ENCODE results near the gene PLA2G4B.

PLA2G4B gene

DNA sequence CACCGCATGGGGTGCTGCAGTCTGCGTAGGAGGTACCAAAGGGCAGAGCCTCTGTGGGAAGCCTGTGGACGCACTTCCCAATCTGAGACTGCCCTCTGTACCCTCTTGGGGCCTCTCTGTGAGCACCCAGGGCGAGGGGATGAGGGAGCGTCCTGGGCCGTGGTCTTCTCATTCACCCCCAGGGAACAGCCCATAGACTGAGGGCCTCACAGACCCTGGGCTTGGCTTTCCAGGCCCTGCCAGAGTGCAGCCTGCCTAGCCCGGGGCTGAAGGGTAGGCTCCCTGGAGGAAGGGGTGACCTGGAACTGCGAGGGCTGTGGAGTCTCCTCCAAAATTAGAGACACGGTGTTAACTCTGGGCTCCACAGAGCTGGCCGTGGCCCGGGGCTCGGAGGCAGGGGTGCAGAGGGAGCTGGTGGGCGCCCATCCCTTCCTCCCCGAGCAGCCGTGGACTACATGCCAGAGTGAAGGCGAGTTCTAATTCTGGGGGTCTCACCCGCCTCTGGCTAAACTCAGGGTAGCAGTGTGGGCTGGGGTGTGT lies 55.7 kb downstream of the PLA2G4B start:
- no peak overlapping the region for H3K4me3 ChIP-seq (ENCODE audit: low read length)
- TF ChIP-seq, protein P1, sequence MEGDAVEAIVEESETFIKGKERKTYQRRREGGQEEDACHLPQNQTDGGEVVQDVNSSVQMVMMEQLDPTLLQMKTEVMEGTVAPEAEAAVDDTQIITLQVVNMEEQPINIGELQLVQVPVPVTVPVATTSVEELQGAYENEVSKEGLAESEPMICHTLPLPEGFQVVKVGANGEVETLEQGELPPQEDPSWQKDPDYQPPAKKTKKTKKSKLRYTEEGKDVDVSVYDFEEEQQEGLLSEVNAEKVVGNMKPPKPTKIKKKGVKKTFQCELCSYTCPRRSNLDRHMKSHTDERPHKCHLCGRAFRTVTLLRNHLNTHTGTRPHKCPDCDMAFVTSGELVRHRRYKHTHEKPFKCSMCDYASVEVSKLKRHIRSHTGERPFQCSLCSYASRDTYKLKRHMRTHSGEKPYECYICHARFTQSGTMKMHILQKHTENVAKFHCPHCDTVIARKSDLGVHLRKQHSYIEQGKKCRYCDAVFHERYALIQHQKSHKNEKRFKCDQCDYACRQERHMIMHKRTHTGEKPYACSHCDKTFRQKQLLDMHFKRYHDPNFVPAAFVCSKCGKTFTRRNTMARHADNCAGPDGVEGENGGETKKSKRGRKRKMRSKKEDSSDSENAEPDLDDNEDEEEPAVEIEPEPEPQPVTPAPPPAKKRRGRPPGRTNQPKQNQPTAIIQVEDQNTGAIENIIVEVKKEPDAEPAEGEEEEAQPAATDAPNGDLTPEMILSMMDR (IDR thresholded peaks at IDR 0.05; ENCODE audit: insufficient read depth, low read depth, low read length, missing control alignments) = no peak
- no peak for DNase-seq (ENCODE audit: low read depth)

DNA sequence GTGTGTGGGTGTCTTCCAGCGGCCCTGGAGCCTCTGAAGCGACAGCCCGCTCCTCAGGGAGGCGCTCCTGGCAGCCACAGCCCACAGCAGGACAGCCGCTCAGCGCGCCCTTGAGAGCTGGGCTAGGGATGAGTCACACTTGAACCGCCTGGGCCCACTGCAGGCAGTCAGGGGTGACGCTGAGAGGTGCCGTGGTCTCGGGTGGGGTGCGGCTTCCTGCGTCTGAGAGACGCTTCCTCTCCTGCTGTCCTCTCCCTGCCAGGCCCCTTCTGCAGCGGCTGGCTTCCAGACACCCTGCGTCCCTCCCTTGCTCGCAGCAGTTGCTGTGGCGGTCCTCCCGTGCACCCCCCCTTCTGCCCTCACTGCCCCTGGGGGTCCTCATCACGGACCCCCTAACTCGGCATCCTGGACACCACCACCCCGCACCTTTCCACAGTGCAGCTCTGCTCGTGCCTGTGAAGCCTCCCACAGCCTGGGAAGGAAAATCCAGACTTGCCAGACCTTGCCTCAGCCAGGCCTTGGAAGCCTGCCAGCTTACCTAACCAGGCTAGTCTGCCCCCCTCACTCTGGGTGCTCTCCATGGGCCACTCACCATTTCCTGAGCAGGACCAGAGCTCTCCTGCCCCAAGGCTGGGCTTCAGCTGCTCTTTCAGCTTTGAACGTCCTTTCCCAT lies 56.3 kb downstream of the PLA2G4B start:
- TF ChIP-seq, protein P1 (IDR thresholded peaks at IDR 0.05; ENCODE audit: insufficient read depth, low read depth, low read length, missing control alignments) = peak; percentile 21
- no peak overlapping the region for H3K4me3 ChIP-seq (ENCODE audit: low read length)
- peak; percentile 93 for DNase-seq (ENCODE audit: low read depth)

DNA sequence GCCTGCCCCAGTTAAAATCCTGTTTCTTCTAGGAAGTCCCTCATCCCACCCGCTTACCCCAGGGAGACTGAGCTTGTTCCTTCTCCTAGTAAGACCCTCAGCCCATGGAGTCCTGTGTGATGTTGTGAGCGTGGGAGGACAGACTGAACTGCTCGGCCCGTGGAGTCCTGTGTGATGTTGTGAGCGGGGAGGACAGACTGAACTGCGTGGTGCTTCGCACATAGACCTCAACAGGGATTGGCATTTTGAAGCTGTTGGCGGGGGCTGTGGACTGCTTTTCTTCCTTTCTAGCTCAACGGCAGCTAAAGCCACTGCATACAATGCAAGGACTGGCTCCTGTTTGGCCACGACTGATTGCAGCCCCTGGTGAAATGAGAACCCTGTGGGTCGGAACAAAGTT lies 56.8 kb downstream of the PLA2G4B start:
- TF ChIP-seq, protein P1 (IDR thresholded peaks at IDR 0.05; ENCODE audit: insufficient read depth, low read depth, low read length, missing control alignments) = no peak
- no peak for DNase-seq (ENCODE audit: low read depth)
- H3K4me3 ChIP-seq (ENCODE audit: low read length) = no peak overlapping the region

GRCh38 chr15:41895957-41896356 lies 57.3 kb downstream of the PLA2G4B start:
- DNase-seq (ENCODE audit: low read depth) = no peak
- TF ChIP-seq, protein P1 (IDR thresholded peaks at IDR 0.05; ENCODE audit: insufficient read depth, low read depth, low read length, missing control alignments) = no peak
- H3K4me3 ChIP-seq (ENCODE audit: low read length) = no peak overlapping the region

GRCh38 chr15:41896566-41896965 lies 57.9 kb downstream of the PLA2G4B start:
- no peak for DNase-seq (ENCODE audit: low read depth)
- TF ChIP-seq, protein P1 (IDR thresholded peaks at IDR 0.05; ENCODE audit: insufficient read depth, low read depth, low read length, missing control alignments) = no peak
- no peak overlapping the region for H3K4me3 ChIP-seq (ENCODE audit: low read length)

- no peak for DNase-seq (ENCODE audit: low read depth)
- H3K4me3 ChIP-seq (ENCODE audit: low read length) = no peak overlapping the region
- TF ChIP-seq, protein P1 (IDR thresholded peaks at IDR 0.05; ENCODE audit: insufficient read depth, low read depth, low read length, missing control alignments) = no peak
These were observed 58.7 kb downstream of the PLA2G4B start for GRCh38 chr15:41897363-41897799.

Data from epithelial cell of esophagus (primary cell).